Measurements from ENCODE around the gene SLC16A10.
"Not testable (repeated sequence)": the region's sequence is repeated elsewhere in the genome, so short reads cannot be mapped to it uniquely, and the experiment has no call there.

DNA sequence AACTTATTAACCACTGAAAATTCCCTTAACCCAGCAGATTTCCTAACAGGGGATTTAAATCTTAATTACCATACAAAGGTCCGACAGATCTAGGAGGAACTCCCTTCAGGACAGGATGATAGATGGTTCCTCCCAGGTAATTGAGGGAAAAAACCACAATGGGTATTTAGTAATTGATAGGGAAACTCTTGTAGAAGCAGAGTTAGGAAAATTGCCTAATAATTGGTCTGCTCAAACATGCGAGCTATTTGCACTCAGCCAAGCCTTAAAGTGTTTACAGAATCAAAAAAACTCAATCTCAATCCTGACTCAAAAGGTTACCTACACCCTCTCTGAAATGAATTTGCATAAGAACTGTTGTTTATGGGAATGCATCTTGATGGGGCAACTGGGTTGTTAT lies 45.4 kb downstream of the SLC16A10 start:
- TF ChIP-seq TAF1 (IDR thresholded peaks at IDR 0.05; ENCODE audit: low read depth, low read length); POLR2A (IDR thresholded peaks at IDR 0.05; ENCODE audit: low read depth, low read length); POLR2AphosphoS5 (IDR thresholded peaks at IDR 0.05; ENCODE audit: low read depth, low read length); PAX5 (IDR thresholded peaks at IDR 0.05; ENCODE audit: insufficient read depth, low read length, severe bottlenecking): not testable (repeated sequence)
